Stimulated activated CD4-positive, alpha-beta T cell treated with anti-CD3 and anti-CD28 coated beads, Interleukin-1b, Interleukin-23, amount 100 ng/mL, for 1 hour (primary cell): ENCODE data around the gene TCAP.
"Not testable (repeated sequence)": the region's sequence is repeated elsewhere in the genome, so short reads cannot be mapped to it uniquely, and the experiment has no call there.

Experiments
- DNase-seq, 2 donors: peaks; one replicate each; pipeline ENCODE4 v3.0.0-alpha.2; 2020; ENCODE audit warnings: low read depth in 2 of 2

Gene TCAP

GRCh38 chr17:39704821-39705551 is 39.8 kb downstream of the TCAP start:
- no peak for DNase-seq

GRCh38 chr17:39705786-39706348 is 40.7 kb downstream of the TCAP start:
- no peak for DNase-seq

GRCh38 chr17:39706383-39706782 is 41.2 kb downstream of the TCAP start:
- DNase-seq, result no peak

GRCh38 chr17:39706921-39707337 is 41.8 kb downstream of the TCAP start:
- DNase-seq, result no peak

GRCh38 chr17:39709319-39709997 is 44.3 kb downstream of the TCAP start:
- DNase-seq, result no peak

- DNase-seq, result no peak
Measured at GRCh38 chr17:39709998-39710964, 45.1 kb downstream of the TCAP start.

- not testable (repeated sequence) for DNase-seq
Measured at GRCh38 chr17:39711071-39711470, 45.9 kb downstream of the TCAP start.

- no peak for DNase-seq
Measured at GRCh38 chr17:39711851-39712250, 46.7 kb downstream of the TCAP start.

GRCh38 chr17:39714234-39714633 is 49.1 kb downstream of the TCAP start:
- DNase-seq, result no peak

- no peak for DNase-seq
Measured at GRCh38 chr17:39715375-39716072, 50.4 kb downstream of the TCAP start.
